Measurements from ENCODE around the gene ZNF202.
A peak's percentile ranks its signal among the peaks of the same experiment; 100 is the strongest.
"Not testable (repeated sequence)": the region's sequence is repeated elsewhere in the genome, so short reads cannot be mapped to it uniquely, and the experiment has no call there.

Gene ZNF202

DNA sequence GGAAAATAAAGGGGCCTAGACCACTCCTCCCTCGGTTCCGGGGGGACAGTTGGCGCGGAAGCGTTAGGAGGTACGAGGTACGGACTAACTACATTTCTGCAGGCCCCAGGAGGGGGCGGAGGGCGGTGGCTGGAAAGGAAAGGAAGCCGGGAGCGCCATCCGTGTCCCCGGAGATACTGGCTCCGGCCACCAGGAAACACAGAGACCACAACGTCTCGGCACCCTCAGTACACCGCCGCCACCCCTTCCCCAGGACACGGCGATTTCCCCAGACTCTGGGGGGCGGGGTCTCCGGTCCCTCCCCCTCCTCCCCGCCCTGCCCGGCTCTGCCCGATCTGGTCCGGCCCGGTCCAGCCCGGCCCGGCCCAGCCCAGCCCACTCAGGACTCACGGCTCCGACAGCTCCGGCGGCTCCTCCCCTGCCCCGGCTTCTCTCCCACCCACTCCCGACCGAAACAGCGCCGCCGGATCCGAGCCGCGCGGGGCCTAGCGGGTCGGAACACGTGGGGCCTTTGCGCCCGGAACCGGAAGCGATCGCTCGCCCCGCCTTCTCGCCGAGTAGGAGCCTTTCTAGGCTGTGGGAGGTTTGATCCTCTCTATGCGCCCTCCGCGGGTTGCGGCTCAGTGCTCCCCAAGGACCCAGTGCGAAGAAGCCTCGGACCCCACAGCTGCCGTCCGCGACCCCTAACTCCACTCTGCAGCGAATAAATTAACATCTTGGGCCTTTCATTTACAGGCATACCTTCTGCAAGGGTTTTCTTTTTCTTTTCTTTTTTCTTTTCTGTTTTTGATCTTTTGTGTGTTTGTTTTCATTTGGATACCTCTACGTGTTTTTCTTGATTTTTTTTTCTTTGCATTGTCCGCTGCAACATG is at the start of gene ZNF202:
TSS of gene ZNF202 (minus strand) at position 502 of the 872 bp plus-strand sequence. CDS start 10,772 bp downstream, outside the sequence.
- DNase-seq: peak; percentile 77 to 87

DNA sequence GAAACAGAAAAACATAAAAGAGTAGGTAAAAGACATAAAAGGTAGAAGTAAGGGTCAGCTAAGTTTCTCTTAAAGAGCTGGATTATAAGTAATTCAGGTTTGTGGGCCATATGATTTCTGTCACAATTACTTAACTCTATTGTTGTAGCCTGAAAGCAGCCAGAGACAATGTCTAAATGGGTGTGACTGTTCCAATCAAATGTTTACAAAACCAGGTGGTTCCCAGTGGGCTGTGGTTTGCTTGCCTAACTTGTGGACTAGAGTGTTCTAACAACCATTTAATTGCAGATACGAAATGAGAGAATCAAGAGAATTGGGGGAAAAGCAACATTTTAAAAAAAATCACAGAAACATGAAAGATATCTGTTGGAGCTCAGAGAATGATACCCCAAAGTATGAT is 42.1 kb upstream of the ZNF202 start:
- DNase-seq: no peak

DNA sequence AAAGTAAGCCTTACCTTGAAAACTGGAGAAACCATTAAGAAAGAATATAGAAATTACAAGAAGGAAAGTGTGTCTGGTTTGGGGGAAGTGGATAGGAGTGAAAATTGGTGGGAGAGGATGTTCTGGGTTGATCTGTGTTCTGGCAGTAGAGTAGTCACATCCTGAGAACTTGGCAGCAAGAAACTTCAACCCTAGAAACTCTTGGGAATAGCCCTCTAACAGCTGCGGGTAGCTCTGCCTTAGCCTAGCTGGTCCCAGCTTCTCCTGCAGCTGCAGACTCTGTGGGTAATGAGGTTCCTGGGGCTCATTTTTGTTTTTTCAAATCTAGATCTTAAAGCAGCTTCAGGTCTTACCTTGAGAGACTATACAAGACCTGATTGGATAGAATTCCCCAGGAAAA is 37.1 kb upstream of the ZNF202 start:
- no peak for DNase-seq

DNA sequence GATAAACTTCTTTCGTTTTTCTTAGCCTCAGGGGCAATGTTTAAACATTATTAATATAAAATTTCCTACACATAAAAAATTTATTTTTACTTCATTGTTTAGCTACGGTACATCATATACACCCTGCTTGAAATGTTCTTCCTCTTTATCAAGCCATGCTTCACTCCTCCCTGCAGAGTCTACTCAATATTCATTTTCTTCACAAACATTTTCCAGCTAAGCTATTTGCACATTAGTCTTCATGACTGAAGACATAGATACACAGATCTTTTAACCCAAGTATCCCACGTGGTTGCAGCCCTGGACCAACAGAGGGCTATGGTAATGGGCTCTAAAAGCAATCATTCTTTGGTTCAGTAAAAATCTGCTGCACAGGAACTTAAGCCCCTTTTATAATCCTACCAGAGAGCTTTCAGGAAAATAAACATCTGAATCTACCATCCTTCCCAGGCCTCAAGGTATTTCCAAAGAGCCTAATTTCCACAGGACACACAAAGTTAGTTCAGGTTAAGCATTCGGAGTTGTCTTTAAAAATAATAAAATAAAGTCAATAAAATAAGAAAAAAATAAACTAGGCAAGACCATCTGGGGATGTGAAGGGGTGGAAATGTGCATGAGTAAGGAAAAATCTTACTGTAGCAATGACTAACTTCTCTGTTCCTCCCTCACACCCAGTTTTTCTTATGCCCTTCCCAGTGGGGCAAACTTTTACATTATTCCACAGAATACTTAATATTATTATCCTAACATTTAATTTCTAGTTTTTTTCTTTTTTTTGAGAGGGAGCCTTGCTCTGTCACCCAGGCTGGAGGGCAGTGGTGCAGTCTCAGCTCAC is 34.5 kb upstream of the ZNF202 start:
- no peak for DNase-seq

DNA sequence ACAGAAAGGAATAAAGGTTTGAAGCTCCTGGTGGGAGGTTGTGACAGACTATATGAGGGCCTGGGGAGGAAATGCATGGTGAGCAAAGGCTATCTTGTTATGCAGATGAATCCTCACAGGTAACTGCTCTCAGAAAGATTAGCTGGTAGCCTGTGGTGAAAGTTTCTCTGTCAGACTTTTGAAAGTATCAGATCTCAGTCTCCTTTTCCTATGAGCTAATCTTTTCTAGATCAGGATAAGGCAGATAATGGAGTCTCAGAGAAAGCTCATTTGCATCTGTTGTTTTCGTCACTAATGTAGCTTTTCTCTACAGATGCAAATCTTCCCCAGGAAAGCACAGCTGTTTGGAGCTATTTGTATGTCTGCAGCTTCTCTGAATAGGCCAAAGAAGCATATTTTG is 33.8 kb upstream of the ZNF202 start:
- no peak for DNase-seq

DNA sequence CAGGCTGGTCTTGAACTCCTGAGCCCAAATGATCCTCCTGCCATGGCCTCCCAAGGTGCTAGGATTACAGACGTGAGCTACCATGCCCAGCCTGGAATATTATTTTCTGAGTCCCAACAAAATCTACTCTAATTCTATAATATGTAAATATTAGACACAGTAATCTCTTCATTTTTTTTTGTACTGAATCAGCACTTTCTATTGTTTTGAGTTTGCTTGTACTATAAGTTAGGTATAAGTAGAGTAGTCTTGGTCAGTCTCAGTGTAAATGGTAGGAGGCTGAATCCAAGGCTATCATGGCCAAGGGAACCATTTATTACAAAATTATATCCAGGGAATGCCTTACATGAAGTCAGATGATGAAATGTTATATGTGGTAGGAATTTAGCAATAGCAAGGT is 32.5 kb upstream of the ZNF202 start:
- DNase-seq: no peak

DNA sequence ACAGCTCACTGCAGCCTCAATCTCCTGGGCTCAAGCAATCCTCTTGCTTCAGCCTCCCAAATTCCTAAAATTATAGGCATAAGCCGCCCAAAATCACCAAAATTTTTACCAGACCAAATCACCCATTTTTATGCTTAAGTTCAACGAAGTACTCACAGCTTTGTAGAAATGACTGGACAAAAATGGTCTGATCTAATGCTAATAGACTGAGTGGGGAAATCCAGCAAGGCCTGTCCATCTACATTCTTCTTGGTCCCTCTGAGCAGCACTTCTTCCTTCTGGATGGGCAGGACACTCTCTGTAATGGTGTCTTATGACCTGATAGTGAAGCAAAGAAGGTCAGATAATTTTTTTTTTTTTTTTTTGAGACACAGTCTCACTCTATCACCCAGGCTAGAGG is 31.6 kb upstream of the ZNF202 start:
- DNase-seq: no peak

DNA sequence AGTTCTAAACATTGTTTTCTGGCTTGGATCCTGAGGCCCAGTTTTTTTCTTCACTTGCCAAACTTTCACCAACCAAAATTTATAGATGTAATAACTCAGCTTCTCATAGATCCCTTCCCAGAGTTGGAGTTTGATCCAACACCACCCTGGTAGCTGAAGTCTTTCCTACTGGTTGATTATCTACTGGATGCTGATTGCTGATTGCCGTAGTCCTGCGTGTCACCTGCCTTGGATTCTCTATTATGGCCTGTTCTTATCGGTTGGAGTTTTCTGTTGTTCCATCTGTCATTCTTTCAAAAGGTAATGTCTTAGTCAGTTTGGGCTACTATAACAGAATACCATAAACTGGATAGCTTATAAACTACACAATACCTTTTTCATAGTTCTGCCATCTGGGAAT is 30.2 kb upstream of the ZNF202 start:
- DNase-seq: no peak

DNA sequence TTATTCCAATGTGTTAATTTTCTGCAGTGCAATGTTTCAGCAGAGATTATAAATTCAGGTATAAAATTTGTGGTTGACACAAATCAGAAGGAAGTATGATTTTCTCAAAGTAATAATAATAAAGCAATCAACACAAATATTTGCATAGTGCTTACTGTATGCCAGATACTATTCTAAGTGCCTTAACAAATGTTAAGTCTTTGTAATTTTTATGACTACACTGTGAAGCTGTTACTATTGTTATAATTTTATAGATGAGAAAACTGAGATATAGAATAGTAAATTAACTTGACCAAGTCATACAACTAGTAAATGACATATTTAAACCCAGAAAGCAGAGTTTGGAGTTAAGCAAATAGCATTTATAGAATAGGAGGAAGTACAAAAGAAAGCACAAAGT is 29.3 kb upstream of the ZNF202 start:
- DNase-seq: no peak

DNA sequence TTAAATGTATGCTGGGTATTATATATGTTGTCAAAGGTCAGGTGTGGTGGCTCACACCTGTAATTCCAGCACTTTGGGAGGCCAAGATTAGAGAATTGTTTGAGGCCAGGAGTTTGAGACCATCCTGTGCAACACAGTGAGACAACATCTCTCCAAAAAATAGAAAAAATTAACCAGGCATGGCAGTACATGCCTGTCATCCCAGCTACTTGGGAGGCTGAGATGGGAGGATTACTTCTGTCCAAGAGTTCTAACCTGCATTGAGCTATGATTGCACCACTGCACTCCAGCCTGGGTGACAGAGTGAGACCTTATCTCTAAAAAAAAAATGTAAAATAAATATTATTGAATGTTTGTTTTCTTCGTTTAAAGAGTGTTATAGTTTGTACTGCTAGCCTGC is 24.1 kb upstream of the ZNF202 start:
- DNase-seq: no peak

DNA sequence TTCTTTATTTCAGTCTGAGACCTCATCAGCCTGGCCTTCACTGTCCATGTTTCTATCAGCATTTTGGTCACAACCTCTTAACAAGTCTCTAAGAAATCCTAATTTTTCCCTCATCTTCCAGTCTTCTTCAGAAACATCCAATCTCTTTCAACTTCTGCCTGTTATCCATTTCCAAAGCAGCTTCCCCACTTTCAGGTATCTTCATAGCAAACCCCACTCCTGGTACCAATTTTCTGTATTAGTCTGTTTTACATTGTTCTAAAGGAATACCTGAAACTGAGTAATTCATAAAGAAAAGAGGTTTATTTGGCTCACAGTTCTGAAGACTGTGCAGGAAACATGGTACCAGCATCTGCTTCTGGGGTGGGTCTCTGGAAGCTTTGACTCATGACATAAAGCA is 21.0 kb upstream of the ZNF202 start:
- no peak for DNase-seq

DNA sequence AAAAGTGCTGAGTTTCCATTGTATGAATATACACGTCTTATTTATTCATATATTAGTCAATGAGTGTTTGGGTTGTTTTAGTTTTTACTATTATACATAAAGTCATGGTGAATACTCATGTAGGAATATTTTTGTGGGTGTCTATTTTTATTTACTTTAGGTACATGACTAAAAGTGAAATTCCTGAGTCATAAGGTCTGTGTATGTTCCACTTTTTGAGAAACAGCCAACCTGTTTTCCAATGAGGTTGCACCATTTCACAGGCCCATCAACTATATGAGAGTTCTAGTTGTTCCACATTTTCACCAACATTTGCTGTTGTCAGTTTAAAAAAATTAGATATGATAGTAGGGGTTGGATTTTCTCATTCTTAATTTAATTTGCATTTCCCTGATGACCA is 19.4 kb upstream of the ZNF202 start:
- no peak for DNase-seq

DNA sequence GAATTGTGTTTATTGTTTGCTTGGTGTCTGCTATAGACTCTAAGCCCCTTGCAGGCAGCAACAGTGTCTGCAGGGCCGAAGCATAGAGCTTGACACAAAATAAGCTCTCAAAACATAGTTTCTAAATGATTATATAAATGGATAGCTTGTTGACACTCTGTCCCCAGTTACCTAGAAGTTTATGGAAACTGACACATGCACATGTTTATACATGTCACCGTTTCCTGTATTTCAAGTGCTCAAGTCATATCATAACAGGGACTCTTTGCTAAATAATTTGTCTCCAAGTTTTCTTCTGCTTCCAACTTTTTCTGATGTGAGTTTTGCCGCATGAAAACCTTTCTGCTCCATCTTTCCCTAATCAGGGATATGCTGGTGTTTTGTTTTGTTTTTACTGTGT is 16.5 kb upstream of the ZNF202 start:
- no peak for DNase-seq

DNA sequence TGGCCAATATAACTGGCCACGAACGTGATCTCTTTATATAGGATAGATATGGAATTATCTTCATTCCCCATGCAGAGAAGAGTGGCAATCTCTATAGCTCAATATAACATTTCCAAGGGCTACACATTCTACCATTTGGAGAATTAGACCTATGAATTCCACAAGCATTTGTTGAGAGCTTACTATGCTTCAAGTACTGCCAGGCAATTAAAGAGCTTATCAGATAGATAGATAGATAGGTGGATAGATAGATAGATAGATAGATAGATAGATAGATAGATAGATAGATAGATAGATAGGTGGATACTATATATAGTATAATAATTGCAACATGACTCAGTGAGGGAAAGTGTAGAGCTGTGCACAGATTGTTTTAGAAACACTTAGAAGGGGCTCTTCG is 14.4 kb upstream of the ZNF202 start:
- DNase-seq: no peak

DNA sequence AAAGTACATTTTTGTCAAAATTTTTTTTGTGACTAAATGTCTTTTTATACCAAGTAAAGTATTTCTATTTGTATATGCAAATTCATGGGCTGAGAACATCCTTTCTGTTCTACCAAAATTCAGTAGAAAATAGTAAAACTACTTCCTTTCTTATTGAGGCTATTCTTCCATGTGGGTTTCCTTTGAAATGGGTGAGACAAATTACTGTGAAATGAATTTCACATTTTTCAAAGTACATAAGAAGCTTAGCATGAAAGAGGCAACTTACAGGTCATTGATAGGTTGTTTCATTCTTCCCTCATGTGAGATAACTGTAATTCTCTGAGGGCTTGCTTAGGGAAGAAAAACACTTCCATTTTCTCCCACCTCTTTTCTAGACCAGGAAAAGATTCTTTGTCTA is 13.9 kb upstream of the ZNF202 start:
- DNase-seq: no peak

DNA sequence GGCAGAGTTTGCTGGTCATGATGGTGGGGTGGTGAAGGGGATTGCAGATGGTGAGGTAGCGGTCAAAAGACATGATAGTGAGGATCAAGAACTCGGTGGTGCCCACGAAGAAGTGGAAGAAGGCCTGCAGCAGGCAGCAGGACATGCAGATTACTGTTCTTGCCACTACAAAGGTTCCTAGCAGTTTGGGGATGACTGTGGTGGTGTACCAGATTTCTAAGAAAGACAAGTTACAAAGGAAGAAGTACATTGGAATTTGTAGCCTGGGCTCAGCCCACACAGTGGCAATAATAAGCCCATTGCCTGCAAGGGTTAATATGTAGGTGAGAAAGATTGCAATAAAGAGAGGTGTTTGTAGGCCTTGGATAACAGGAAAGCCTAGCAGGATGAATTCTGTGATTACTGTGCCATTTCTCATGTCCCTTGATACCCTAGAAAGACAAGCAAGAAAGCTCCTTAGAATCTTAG is 12.7 kb upstream of the ZNF202 start, which contains the start of gene OR6X1:
TSS of gene OR6X1 (minus strand) at position 418 of the 468 bp plus-strand sequence. CDS start at position 418, 0 bp downstream.
- DNase-seq: no peak

DNA sequence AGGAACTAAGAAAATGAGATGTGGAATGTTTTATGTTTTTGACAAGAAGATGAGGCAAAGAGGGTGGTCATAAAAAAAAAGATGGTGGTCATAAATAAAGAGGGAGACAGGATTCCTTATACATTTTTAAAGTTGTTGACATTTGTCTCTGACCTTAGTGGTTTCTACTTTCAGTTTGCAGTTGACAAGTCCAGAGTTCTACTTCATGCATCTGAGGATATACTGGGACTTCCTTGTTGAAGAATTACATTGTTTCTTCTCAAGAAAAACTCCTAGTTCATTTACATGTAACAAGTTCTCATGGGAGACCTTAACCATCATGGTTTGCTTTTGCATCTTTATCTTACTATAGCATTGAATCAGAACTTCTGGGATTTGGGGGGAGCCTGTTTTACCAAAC is 11.7 kb upstream of the ZNF202 start:
- DNase-seq: no peak

DNA sequence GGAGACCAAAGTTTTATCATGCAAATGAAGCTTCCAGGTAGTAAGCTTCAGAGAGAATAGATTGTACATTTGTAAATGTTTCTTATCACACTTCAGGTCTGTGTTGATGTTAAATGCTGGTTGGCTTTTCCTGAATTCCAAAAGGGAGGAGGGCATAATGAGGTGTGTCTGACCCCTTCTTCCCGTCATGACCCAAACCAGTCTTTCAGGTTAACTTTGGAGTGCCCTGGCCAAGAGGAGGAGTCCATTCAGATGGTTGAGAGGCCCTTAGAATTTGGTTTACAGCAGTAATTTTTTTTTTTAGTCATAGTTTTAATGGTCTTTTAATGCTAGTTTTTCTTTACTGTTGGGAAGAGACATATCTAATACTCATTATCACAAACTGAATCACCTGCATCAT is 10.3 kb upstream of the ZNF202 start:
- no peak for DNase-seq

DNA sequence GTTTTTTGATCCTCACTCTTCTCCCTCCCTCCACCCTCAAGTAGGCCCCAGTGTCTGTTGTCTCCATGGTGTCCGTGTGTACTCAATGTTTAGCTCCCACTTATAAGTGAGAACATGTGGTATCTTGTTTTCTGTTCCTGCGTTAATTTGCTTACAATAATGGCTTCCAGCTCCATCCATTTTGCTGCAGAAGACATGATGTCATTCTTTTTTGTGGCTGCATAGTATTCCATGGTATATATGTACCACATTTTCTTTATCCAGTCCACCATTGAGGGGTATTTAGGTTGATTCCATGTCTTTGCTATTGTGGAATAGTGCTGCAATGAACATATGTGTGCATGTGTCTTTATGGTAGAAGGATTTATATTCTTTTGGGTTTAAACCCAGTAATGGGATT is 6.9 kb upstream of the ZNF202 start:
- DNase-seq: not testable (repeated sequence)

DNA sequence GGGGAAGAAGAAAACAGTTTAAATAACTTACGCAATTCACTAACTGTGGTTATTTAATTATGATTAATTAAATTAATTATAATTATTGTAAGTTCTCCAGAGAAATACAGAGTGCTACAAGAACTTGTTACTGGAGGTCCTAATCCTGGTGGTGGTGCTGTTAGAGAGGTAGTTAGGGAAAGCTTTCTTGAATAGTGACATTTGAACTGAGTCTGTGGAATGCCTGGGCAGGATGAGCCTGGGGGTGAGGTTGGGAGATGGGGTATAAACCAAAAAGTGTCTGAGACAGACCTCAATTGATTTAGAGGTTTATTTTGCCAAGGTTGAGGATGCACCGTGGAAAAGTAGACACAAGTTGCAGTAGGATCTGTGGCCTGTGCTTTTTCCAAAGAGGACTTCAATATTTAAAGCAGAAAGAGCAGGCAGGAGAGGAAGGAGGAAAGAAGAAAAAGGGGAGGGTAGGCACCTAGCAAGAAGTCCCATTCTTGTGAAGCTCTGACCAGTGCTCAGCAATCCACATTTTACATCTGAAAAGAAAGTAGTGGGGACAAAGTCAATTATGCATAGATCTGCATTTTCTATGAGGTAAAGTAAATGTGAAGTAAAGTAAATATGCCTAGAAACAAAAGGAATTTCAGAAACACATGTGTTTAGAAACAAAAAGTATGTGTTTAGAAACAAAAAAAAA is 4.4 kb upstream of the ZNF202 start:
- DNase-seq: no peak

DNA sequence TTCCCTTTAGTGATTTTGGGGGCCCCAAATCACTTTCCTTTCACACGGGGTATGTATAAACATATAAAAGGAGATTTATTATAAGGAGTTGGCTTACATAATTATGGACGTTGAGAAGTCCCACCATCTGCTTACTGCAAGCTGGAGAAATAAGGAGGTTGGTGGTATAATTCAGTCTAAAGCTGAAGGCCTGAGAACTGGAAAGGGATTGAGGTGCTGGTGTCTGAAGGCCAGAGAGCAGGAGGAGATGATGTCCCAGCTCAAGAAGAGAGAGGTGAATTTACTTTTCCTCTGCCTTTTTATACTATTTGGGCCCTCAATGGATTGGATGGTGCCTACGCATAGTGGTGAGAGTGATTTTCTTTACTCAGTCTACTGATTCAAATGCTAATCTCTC is 1.3 kb upstream of the ZNF202 start:
- DNase-seq: no peak

DNA sequence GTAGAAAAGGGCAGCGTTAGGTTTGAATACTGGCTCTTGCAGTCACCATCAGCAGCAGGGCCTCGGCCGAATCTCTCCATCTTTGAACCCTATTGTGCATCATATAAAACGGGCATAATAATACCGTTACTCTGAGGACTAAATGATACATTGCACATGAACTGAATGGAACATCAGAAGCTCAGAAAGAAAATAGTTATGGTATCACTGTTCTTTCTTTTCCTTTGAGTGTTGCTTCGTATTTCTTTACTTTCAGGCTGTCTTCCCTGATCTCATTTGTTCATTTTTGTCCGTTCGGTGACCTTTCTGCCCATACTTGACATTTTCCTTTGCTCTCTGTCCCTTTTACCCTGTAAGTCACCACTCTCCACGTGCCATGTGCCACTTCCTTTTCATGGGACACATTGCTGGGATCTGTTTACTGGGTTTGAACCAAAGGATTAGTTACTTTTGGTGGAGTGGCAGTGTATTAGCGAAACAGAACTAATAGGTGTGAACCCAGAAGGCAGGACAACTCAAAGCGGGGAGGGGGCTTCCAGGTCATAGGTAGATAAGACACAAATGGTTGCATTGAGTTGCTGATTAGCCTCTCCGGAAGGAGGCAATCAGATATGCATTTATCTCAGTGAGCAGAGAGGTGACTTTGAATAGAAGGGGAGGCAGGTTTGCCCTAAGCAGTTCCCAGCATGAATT is 717 bp upstream of the ZNF202 start:
- DNase-seq: no peak

DNA sequence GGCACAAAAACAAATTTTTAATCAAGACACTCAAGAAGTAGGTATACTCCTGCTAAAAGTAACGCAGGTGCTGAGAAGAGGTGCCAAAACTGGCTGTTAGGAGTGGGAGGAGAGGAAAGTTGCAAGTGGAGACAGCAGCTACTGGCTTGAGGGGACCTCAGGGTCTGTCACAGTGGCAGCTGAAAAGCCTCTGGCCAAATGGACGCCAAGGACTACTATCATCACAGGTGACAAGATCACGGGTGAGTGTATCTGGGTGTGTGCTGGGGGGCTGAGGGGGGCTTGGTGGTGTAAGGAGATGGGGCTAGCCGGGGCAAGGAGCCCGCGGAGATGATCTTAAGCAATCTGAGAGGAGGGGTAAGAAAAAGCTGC is 687 bp downstream of the ZNF202 start:
- no peak for DNase-seq
